CD8-positive, alpha-beta memory T cell (primary cell): ENCODE results near the gene OR2Z1. TPM values are rescaled to one million over a fixed set of nuclear protein-coding genes. Genes with fewer than 3 reads are reported as not detected.
"Not testable (repeated sequence)": the region's sequence is repeated elsewhere in the genome, so short reads cannot be mapped to it uniquely, and the experiment has no call there.

Experiments used
- CTCF ChIA-PET: fragments of 350-600 bp; sonication (Branson Sonifier 250); formaldehyde crosslinking; loops from one replicate; lab custom pipeline; 2021; ENCODE audit warnings: antibody characterized with exemption; lab: Charles Lee
- POLR2A ChIA-PET: fragments of 350-600 bp; sonication (Branson Sonifier 250); formaldehyde crosslinking; loops from one replicate; lab custom pipeline; 2021; ENCODE audit warnings: antibody characterized with exemption; lab: Charles Lee
- DNase-seq, 5 donors: peaks; one replicate each; pipeline versions ENCODE4 v3.0.0 to v3.0.0-alpha.2; 2020 to 2022; ENCODE audit warnings: mixed read lengths in 1 of 5
- H3K27ac ChIP-seq: one replicate; pipeline ENCODE4 v1.7.0; 2013; ENCODE audit warnings: low read depth, mild to moderate bottlenecking, low read length, moderate library complexity
- H3K27me3 ChIP-seq: 2 replicates; pipeline ENCODE4 v1.7.0; 2013; ENCODE audit warnings: low read length, mild to moderate bottlenecking; ENCODE audit not compliant: insufficient read depth, poor library complexity, severe bottlenecking
- H3K36me3 ChIP-seq: 2 replicates; pipeline ENCODE4 v1.7.0; 2013; ENCODE audit warnings: mild to moderate bottlenecking, low read length, moderate library complexity; ENCODE audit not compliant: insufficient read depth
- H3K4me1 ChIP-seq: 2 replicates; pipeline ENCODE4 v1.7.0; 2013; ENCODE audit warnings: mild to moderate bottlenecking, low read length, moderate library complexity; ENCODE audit not compliant: insufficient read depth
- H3K4me3 ChIP-seq: 2 replicates; pipeline ENCODE4 v1.7.0; 2013; ENCODE audit warnings: mild to moderate bottlenecking, low read length
- H3K9me3 ChIP-seq: 2 replicates; pipeline ENCODE4 v1.7.0; 2013; ENCODE audit warnings: mild to moderate bottlenecking, low read length
- H3K27ac Mint-ChIP-seq, 8 donors: one replicate each; pipeline ENCODE4 v1.8.0; 2020 to 2021; ENCODE audit warnings: mixed read lengths in 8 of 8, mild to moderate bottlenecking in 6 of 8, inconsistent platforms in 3 of 8, moderate library complexity in 3 of 8
- H3K27me3 Mint-ChIP-seq, 2 donors: one replicate each; pipeline ENCODE4 v1.8.0; 2020 to 2021; ENCODE audit warnings: mixed read lengths in 2 of 2, mild to moderate bottlenecking in 1 of 2, moderate library complexity in 1 of 2
- H3K36me3 Mint-ChIP-seq, 3 donors: one replicate each; pipeline ENCODE4 v1.8.0; 2020 to 2021; ENCODE audit warnings: mixed read lengths in 3 of 3, inconsistent platforms in 1 of 3, mild to moderate bottlenecking in 1 of 3
- H3K4me1 Mint-ChIP-seq, 3 donors: one replicate each; pipeline ENCODE4 v1.8.0; 2020 to 2021; ENCODE audit warnings: mixed read lengths in 3 of 3, inconsistent platforms in 1 of 3, mild to moderate bottlenecking in 1 of 3
- H3K4me3 Mint-ChIP-seq, 7 donors: one replicate each; pipeline ENCODE4 v1.8.0; 2020 to 2021; ENCODE audit warnings: mixed read lengths in 7 of 7, mild to moderate bottlenecking in 6 of 7, moderate library complexity in 4 of 7, inconsistent platforms in 2 of 7
- H3K9me3 Mint-ChIP-seq, 5 donors: one replicate each; pipeline ENCODE4 v1.8.0; 2020 to 2022; ENCODE audit warnings: mixed read lengths in 5 of 5, mild to moderate bottlenecking in 3 of 5, moderate library complexity in 2 of 5, inconsistent platforms in 1 of 5
- polyA plus RNA-seq: library from polyadenylated mRNA; unstranded; fragments of 300-500 nt; fragmentation: Illumina TruSeq; gene quantifications from one replicate; pipeline ENCODE4 v1.2.3, GENCODE V29; 2021
- total RNA-seq, 2 experiments: library from RNA; stranded (reverse); gene quantifications; one replicate each; pipeline ENCODE4 v1.2.3, GENCODE V29; 2021

OR2Z1 gene
- total and polyA plus RNA-seq, 3 experiments from 2014 or later = not detected

DNA sequence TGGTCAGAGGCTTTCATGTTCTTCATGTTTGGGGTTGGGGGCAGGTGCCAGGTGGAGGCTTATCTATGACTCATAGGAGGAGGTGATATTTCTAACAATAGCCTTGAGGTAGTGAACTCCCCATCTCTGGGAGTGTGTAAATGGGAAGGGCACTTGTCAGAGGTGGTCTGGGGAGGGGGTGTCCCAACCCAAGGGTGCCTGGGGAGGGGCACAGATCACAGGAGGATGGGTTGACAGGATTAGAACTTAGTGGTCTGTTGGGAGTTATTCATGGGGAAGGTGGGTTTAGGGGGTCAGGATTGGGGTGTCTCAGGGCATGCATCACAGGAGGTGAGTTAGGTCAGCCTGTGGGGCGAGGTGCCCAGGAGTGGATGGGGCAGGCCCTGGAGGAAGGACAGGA lies 24.4 kb upstream of the OR2Z1 start:
- DNase-seq = no peak
- H3K4me3 ChIP-seq = no peak overlapping the region
- Mint-ChIP-seq H3K27ac (no peak overlapping the region), H3K9me3 (no peaks in the 10 kb centered on the region), H3K4me3 (no peak overlapping the region), H3K4me1 (peaks cover 26 to 30% (median 26%) of the 10 kb centered on the region in 3 donors), H3K27me3 (peaks cover 5 to 27% of the 10 kb centered on the region in 2 donors), H3K36me3 (no peaks in the 10 kb centered on the region)
- H3K9me3 ChIP-seq = no peaks in the 10 kb centered on the region
- H3K27me3 ChIP-seq = no peaks in the 10 kb centered on the region
- no peak overlapping the region for H3K27ac ChIP-seq
- ChIA-PET CTCF (interaction anchor here (1.5 kb wide), 1 partner anchor 43 kb away, joined by 3 read pairs; no protein-coding TSS in a partner anchor), POLR2A (no interaction called here)
- peaks cover 19% of the 10 kb centered on the region for H3K4me1 ChIP-seq
- no peaks in the 10 kb centered on the region for H3K36me3 ChIP-seq

DNA sequence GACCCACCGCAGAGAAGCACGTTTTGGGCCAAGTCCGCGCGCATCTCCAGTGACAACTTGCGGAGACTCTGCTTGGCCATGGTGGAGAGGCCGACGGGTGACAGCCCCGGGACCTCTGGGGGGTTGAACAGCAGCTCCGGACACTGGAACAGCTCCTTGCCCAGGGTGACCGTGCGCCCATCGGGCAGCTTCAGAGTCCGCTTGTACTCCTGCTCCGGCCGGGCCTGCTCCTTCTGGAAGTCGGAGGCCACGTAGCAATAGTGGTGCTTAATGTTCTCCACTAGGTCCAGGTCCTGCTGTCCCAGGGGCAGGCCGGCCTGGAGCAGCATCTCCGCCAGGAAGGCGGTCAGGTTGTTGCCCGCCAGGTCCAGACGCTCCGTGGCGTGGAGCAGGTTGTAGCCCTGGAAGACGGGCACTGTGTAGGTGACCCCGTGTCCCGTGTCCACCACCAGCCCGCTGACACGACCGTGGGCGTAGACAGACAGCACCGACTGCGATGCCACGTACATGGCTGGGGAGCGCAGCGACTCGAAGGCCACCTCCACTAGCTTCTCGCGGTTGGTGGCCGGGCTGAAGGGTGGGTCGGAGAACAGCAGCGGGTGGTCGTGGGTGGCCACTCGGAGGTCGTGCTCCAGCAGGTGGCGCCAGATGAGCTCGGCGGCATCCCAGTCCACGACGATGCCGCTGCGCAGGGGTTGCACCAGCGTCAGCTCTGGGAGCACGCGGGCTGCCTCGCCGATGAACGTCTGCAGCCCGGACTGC lies 23.6 kb upstream of the OR2Z1 start:
- ChIA-PET POLR2A (no interaction called here), CTCF (interaction anchor here (1.5 kb wide), 1 partner anchor 44 kb away, joined by 3 read pairs; no protein-coding TSS in a partner anchor)
- H3K27me3 ChIP-seq = no peaks in the 10 kb centered on the region
- H3K4me3 Mint-ChIP-seq = no peak overlapping the region
- DNase-seq = no peak
- no peaks in the 10 kb centered on the region for H3K36me3 ChIP-seq
- H3K4me1 ChIP-seq = peaks cover 23% of the 10 kb centered on the region
- H3K36me3 Mint-ChIP-seq = no peaks in the 10 kb centered on the region
- no peaks in the 10 kb centered on the region for H3K9me3 Mint-ChIP-seq
- H3K9me3 ChIP-seq = no peaks in the 10 kb centered on the region
- no peak overlapping the region for H3K27ac ChIP-seq
- H3K27ac Mint-ChIP-seq = no peak overlapping the region
- peaks cover 32 to 39% (median 35%) of the 10 kb centered on the region in 3 donors for H3K4me1 Mint-ChIP-seq
- no peak overlapping the region for H3K4me3 ChIP-seq
- H3K27me3 Mint-ChIP-seq = peaks cover 5 to 19% of the 10 kb centered on the region in 2 donors

DNA sequence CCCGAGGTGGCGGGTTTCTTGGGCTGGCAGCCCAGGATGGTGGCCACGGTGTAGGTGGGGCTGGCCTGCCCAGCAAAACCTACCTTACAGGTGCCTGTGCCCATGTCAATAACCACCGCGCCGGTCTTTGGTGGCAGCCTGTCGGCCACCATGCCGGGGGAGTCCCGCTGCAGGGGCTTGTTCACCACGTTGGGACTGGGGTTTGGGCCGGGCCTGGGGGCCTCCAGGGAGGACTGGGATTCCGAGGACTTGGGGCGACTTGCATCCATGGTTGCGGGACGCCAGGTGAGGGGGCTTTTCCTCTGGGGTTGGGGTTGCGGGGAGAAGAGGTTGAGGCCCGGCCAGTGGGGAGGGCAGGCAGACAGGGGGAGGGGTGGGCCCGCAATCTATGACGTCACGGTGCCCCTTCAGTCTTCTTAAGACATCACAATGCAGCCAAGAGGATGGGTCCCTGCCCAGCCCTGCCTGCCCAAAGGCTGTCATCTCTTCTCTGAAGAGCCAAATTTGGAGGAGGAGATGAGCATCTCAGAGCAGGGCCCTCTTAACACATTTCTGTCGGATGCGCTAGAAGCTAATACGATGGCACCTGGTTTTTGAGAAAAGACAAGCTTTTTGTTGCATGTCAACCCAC lies 22.9 kb upstream of the OR2Z1 start, which contains the start of gene ACTL9:
ACTL9 (minus strand) TSS at position 363 of the 631 bp plus-strand sequence; CDS start at position 269, 94 bp downstream.
- Mint-ChIP-seq H3K9me3 (no peaks in the 10 kb centered on the region), H3K4me1 (peaks cover 39 to 46% (median 40%) of the 10 kb centered on the region in 3 donors), H3K4me3 (no peak within 1 kb of the TSS), H3K27ac (no peak within 1 kb of the TSS), H3K36me3 (no peaks in the 10 kb centered on the region), H3K27me3 (peaks cover 5 to 17% of the 10 kb centered on the region in 2 donors)
- Histone ChIP-seq H3K27me3 (no peaks in the 10 kb centered on the region), H3K4me3 (no peak within 1 kb of the TSS), H3K27ac (no peak within 1 kb of the TSS), H3K9me3 (no peaks in the 10 kb centered on the region), H3K36me3 (no peaks in the 10 kb centered on the region), H3K4me1 (peaks cover 23% of the 10 kb centered on the region)
- no peak for DNase-seq
- CTCF ChIA-PET = interaction anchor here (1.3 to 1.5 kb wide), 2 partner anchors 43 to 44 kb away, joined by 3 read pairs; no protein-coding TSS in a partner anchor
- POLR2A ChIA-PET = no interaction called here

DNA sequence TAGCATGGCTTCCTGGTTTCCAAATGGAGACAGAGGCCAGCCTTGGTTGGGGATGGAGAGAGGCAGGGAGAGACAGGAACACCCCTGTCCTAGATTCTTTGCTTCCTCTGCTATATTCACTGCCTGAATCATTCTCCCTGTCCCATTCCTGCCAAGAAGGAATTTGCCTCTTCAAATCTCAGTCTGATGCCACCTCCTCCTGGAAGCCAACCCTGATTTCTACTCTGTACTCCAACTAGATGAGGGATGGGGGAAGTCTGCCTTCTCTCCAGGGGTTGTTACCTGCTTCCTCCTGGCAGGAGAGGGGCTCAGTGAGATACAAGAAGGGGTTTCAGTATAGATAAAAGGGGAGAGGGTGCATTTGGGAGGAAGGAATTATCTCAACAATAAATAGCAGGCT lies 21.5 kb upstream of the OR2Z1 start:
- CTCF ChIA-PET = interaction anchor here (1.3 kb wide), 1 partner anchor 45 kb away, joined by 3 read pairs; no protein-coding TSS in a partner anchor

DNA sequence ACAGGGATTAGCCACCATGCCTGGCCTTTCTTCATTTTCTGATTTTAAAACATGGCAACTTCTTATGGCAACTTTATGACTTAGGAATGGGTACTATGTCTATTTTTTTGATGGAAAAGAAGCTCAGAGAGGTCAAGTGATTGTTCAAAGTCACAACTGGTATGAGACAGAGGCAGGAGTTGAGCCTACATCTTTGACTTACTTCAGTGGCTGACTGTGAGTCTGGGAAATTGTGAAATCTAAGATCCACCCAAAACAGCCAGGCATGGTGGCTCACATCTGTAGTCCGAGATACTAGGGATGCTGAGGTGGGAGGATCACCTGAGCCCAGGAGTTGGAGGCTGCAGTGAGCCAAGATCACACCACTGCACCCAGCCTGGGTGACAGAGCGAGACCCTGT lies 20.5 kb upstream of the OR2Z1 start:
- H3K4me3 ChIP-seq = no peak overlapping the region
- no peaks in the 10 kb centered on the region for H3K36me3 Mint-ChIP-seq
- no peaks in the 10 kb centered on the region for H3K9me3 Mint-ChIP-seq
- H3K4me3 Mint-ChIP-seq = peak overlapping the region in 1 of 7 donors; percentile 28
- no peaks in the 10 kb centered on the region for H3K9me3 ChIP-seq
- peaks cover 56 to 63% (median 56%) of the 10 kb centered on the region in 3 donors for H3K4me1 Mint-ChIP-seq
- no peaks in the 10 kb centered on the region for H3K36me3 ChIP-seq
- no peak for DNase-seq
- peaks cover 34% of the 10 kb centered on the region for H3K4me1 ChIP-seq
- CTCF ChIA-PET = no interaction called here
- H3K27ac ChIP-seq = no peak overlapping the region
- peak overlapping the region in 5 of 8 donors; percentile 11 to 90 (median 41) for H3K27ac Mint-ChIP-seq
- H3K27me3 ChIP-seq = no peaks in the 10 kb centered on the region
- H3K27me3 Mint-ChIP-seq = peaks cover 4 to 6% of the 10 kb centered on the region in 2 donors
- POLR2A ChIA-PET = no interaction called here

More for the DNA sequence above, 21.5 kb upstream of the OR2Z1 start:
- DNase-seq = no peak
- no peak overlapping the region for H3K27ac ChIP-seq
- peak overlapping the region in 2 of 8 donors; percentile 77 to 95 for H3K27ac Mint-ChIP-seq
- no peaks in the 10 kb centered on the region for H3K36me3 ChIP-seq
- no peak overlapping the region for H3K4me3 Mint-ChIP-seq
- no peaks in the 10 kb centered on the region for H3K9me3 Mint-ChIP-seq
- no peaks in the 10 kb centered on the region for H3K27me3 ChIP-seq
- no peaks in the 10 kb centered on the region for H3K36me3 Mint-ChIP-seq
- peaks cover 24% of the 10 kb centered on the region for H3K4me1 ChIP-seq
- H3K9me3 ChIP-seq = no peaks in the 10 kb centered on the region
- POLR2A ChIA-PET = no interaction called here
- H3K27me3 Mint-ChIP-seq = peaks cover 5 to 9% of the 10 kb centered on the region in 2 donors
- peaks cover 45 to 53% (median 45%) of the 10 kb centered on the region in 3 donors for H3K4me1 Mint-ChIP-seq
- H3K4me3 ChIP-seq = no peak overlapping the region

DNA sequence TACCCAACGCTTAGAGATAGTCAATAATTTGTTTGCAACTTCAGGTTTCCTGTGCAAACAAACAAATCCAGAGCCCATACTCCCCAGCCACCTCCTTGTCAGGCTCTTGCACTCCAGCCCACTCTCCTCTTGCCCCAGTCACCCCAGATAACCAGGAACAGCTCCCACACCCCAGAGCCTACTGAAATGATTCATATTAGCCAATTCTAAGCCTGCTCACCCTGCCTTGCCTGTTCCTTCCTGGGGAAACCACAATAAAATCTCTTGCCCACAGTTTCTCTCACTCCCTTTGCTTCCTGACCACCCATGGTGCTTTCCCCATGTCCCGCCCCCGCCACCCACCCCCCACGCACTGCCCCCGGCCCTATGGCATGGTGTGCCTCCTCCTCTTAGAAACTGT lies 19.1 kb upstream of the OR2Z1 start:
- CTCF ChIA-PET = no interaction called here
- Mint-ChIP-seq H3K27ac (peak overlapping the region; percentile 31 to 88 (median 76)), H3K9me3 (no peaks in the 10 kb centered on the region), H3K27me3 (no peaks in the 10 kb centered on the region), H3K4me3 (peak overlapping the region; percentile 55 to 86 (median 78)), H3K4me1 (peaks cover 54 to 66% (median 59%) of the 10 kb centered on the region in 3 donors), H3K36me3 (no peaks in the 10 kb centered on the region)
- Histone ChIP-seq H3K4me1 (peaks cover 36% of the 10 kb centered on the region), H3K4me3 (peak overlapping the region; percentile 52), H3K27me3 (no peaks in the 10 kb centered on the region), H3K9me3 (no peaks in the 10 kb centered on the region), H3K27ac (no peak overlapping the region), H3K36me3 (no peaks in the 10 kb centered on the region)
- peak in 2 of 5 donors; percentile 5 to 39 for DNase-seq
- POLR2A ChIA-PET = no interaction called here

DNA sequence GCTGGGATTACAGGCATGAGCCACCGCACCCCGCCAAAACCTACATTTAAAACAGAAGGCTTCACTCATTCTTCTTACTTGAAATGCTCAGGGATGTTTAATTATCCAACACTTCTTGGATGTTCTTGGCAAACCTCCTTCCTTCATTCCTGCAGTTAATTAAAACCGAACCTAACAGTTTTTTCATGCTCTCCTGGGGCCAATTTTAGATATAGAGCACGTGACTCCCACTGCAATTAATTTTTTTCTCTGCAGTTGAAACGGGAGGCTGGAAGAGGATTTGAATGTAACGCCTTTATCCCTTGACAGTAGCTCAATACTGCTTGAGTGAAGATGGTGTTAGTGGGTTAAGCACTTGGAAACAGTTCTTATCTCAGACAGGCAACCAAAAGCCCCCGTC lies 18.2 kb upstream of the OR2Z1 start:
- Histone ChIP-seq H3K9me3 (no peaks in the 10 kb centered on the region), H3K4me3 (no peak overlapping the region), H3K27ac (no peak overlapping the region), H3K4me1 (peaks cover 36% of the 10 kb centered on the region), H3K36me3 (no peaks in the 10 kb centered on the region), H3K27me3 (no peaks in the 10 kb centered on the region)
- Mint-ChIP-seq H3K36me3 (no peaks in the 10 kb centered on the region), H3K4me1 (peaks cover 54 to 67% (median 59%) of the 10 kb centered on the region in 3 donors), H3K4me3 (peak overlapping the region in 4 of 7 donors; percentile 10 to 86 (median 34)), H3K27ac (peak overlapping the region in 6 of 8 donors; percentile 9 to 88 (median 40)), H3K9me3 (no peaks in the 10 kb centered on the region), H3K27me3 (no peaks in the 10 kb centered on the region)
- ChIA-PET CTCF (no interaction called here), POLR2A (no interaction called here)
- DNase-seq = no peak

DNA sequence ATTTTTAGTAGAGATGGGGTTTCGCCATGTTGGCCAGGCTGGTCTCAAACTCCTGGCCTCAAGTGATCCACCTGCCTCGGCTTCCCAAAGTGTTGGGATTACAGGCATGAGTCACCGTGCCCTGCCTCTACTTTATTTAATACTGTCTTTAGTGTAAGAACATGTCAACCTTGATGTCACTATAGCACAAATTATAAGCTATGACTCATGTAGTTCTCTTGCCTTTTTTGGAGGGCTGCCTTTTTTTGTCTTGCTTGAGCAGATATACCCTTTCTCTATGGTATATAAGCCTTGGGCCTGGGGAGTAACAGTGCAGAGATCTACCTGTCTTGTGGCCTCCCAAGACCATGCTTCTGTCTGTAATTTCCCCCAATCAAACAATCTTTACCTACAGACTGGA lies 16.1 kb upstream of the OR2Z1 start:
- H3K9me3 Mint-ChIP-seq, H3K27me3 ChIP-seq, H3K4me3 ChIP-seq, H3K27me3 Mint-ChIP-seq, H3K36me3 Mint-ChIP-seq, H3K9me3 ChIP-seq, DNase-seq, POLR2A ChIA-PET, H3K27ac ChIP-seq, H3K36me3 ChIP-seq, CTCF ChIA-PET: not testable (repeated sequence)
- peaks cover 36% of the 10 kb centered on the region for H3K4me1 ChIP-seq
- H3K4me3 Mint-ChIP-seq = peak overlapping the region; percentile 14 to 63 (median 43)
- peaks cover 53 to 67% (median 57%) of the 10 kb centered on the region in 3 donors for H3K4me1 Mint-ChIP-seq
- H3K27ac Mint-ChIP-seq = peak overlapping the region; percentile 7 to 93 (median 80)
